HTERT RPE-1 (cell line): ENCODE measurements around the gene TRIM62.

Experiments used
- in situ Hi-C: fragments of 300-500 bp; cut with MboI; formaldehyde crosslinking; loops from 4 replicates; pipeline ENCODE4 v1.14.3; 2020; ENCODE audit warnings: low sequenced_read_pairs

The TRIM62 gene

DNA sequence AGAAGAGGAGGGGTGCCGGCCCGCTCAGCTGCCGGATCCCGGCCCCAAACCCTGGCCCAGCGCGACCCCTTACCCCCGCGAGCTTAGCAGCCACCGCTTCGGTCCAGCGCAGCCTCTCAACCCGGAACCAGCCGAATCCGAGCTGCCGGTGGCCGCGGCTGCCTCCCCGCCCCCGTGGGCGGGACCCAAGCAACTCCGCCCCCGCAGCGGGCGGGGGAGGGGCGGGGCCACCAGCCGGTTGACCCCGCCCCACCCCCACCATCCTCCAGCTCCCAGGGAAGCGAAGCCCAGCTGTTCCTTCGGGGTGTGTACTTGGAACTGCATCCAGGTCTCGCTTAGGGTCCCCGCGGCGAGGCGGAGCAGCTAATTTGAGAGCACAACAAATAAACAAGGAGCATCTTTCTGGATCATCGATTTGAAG lies at the start of gene TRIM62:
TRIM62 (minus strand) TSS at position 123 of the 421 bp plus-strand sequence. CDS start 611 bp downstream, outside the sequence.
- in situ Hi-C loops = no loop called here

DNA sequence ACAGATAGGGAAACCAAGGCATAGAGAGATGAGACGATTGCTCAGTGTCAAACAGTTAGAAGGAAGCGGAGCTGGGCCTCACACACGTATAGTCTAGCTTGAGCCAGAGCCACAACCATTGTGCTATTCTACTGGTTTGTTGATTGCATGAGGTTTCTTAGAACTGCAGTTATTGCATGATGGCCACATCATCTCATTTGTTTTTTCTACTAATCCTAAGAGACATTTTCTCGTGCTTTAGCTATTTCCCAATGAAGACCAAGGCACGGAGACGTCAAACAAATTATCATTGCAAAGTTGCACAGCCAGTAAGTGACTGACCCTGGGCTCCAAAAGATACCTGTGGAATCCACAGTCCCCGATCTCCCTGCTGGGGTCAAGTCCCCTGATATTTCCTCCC lies 49.3 kb upstream of the TRIM62 start:
- in situ Hi-C loops = no loop called here

DNA sequence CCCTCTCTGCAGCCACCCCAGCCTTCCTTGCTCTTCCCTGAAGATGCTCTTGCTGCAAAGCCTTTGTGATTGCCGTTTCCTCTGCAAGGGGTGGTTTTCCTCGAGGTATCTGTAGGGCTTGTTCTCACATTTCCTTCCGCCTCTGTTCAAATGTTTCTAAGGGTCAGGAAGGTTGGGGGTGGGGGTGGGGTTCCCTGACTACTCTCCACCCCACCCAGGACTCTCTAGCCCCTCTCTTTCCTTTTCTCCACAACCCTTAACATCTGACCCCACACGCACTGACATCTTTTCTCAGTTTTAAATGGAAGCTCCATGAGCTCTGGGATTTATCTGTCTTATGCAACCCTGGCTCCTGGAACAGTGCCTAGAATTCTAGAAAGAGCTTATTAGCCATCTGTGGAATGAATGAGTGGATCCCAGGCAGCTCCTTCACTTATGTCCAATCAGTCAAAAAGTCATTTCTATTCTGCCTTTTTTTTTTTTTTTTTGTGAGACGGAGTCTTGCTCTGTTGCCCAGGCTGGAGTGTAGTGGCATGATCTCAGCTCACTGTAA lies 47.2 kb upstream of the TRIM62 start:
- in situ Hi-C loops = no loop called here

GRCh38 chr1:33225586-33225985 lies 43.7 kb upstream of the TRIM62 start:
- in situ Hi-C loops = no loop called here

GRCh38 chr1:33224166-33224707 lies 42.4 kb upstream of the TRIM62 start:
- in situ Hi-C loops = no loop called here

DNA sequence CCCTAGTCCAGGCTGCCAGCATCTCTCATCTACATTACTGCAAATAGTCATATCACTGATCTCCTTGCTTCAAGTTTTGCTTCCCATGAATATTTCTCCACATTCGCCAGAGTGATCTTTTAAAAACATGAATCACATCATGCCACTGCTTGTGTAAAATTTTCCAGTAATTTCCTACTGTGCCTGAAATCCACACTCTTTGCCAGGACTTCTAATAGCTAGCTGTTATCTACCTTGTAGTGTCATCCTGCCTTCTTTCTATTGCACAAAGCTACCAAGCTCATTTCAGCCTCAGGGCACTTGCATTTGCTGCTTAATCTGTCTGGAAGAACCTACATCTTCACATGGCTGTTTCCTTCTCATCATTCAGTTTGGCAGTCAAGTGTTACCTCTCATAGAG lies 40.5 kb upstream of the TRIM62 start:
- in situ Hi-C loops = no loop called here

- in situ Hi-C loops = no loop called here
These were observed 39.5 kb upstream of the TRIM62 start for GRCh38 chr1:33221385-33221758.

DNA sequence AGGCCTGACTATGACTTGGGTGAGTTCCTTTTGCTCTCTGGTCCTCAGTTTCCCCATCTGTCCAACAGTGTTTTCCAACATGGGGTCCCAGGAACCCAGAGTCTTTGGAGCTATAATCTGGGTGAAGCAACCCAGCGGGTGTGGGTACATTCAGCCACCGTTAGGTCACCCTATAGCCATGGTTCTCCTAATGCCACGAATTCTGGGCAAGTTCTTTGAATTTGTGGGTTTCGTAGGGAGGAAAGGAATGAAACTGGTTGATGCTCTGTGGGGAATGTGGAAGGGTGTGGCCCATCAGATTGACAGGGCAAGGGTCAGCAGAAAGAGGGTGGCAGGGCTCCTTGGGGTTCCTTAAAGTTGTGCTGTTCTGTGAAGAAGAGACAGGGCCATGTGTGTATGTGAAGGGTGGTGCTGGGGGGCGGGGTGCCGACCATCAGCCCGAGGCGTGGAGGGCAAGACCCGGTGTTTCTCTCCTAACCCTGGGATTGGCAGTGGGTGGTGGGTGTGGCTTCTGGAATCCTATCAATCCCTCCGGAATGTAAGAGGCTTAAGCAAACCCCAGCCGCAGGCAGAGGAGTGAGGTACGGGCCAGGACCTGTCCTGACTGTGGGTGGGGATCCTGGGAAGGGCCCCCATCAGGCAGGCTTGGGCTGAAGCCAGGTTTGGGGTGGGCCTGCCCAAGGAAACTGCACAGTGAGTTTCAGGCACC lies 39.0 kb upstream of the TRIM62 start:
- in situ Hi-C loops = no loop called here

DNA sequence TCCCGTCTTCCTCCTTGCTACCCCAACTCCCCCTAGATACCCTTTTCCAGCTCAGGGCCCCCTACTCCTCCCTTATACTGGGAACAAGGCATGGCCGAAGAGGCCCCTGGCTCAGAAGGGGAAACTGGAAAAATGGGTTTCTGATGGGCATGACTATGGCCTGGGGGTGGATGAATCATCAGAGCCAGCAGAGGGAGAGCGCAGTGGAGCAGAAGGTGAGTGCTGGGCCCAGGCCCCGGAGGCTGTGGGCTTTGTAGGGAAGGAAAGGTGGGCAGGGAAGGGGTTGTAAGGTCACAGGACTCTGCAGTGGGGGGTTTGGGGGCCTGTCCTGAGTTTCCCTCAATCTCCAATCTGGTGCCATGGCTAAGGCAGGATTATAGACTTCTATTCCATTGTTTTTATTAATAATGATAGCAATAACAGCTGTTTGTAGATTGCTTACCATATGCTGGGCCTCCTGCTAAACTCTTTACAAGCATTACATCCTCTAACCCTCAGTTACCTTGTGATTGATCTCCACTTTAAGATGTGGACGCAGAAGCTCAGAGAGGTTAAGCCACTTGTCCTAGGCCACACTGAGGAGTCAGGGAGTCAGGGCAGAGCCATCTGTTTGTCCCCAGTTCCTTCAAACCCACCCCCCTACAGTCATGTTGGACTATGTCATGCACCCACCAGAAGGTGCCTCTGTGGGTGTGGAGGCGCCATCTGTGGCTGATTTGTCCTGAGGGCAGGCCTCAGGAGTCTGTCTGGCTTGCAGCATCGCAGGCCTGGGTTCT lies 38.2 kb upstream of the TRIM62 start:
- in situ Hi-C loops = no loop called here

DNA sequence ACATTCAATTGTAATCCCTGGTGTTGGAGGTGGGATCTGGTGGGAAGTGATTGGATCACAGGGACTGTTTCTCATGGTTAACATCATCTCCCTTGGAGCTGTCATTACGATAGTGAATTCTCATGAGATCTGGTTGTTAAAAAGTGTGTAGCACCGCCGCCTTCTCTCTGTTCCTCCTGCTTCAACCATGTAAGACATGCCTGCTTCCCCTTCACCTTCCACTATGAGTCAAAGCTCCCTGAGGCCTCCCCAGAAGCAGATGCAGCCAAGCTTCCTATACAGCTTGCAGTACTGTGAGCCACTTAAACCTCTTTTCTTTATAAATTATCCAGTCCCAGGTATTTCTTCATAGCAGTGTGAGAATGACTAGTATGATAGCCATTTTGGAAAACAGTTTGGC lies 30.1 kb upstream of the TRIM62 start:
- in situ Hi-C loops = no loop called here

- in situ Hi-C loops = no loop called here
These were observed 24.5 kb upstream of the TRIM62 start for GRCh38 chr1:33206340-33206739.

DNA sequence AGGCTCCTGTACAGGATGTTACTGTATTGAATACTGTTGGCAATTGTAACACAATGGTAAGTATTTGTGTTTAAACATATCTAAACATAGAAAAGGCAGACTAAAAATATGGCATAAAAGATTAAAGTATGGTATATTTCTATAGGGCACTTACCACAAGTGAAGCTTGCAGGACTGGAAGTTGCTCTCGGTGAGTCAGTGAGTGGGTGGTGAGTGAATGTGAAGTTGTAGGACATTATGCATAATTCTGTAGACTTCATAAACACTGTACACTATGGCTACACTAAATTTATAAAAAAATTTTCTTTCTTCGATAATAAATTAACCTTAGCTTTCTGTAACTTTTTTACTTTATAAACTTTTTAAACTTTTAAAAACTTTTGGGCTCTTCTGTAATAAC lies 13.7 kb upstream of the TRIM62 start:
- in situ Hi-C loops = no loop called here

- in situ Hi-C loops = no loop called here
These were observed 10.0 kb upstream of the TRIM62 start for GRCh38 chr1:33191731-33192275.

GRCh38 chr1:33190701-33191100 lies 8.9 kb upstream of the TRIM62 start:
- in situ Hi-C loops = no loop called here

DNA sequence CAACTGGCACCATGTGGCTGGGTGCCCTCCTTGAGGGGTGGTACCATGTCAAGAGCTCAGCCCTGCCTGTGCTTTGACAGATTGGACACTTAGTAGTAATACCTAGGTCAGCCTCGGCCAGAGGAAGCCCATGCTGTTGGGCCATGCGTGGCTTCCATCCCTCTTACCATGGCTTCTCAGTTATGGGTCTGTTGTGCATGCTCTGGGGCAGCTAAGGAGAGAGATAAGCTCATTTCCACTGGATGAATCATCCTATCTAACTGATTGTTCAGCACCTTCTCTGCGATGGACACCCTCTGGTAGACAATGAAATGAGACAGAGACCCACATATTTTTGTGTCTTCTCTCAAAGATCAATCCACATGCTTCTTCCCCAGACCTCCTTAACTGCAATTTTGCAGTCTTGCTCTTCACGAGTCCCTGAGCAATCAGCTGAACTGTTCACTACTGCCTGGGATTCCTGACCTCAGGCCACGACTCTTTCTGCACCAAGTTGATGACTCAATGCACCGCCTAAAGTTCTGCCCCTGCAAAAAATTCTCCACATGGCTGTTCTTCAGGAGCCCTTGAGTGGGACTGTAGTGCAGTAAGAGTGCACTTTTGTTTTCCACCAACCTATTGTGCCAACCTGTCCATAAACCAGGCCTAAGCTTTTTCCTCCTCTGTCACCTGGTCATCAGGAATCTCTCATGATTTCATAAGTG lies 6.9 kb upstream of the TRIM62 start:
- in situ Hi-C loops = no loop called here

- in situ Hi-C loops = no loop called here
These were observed 5.1 kb upstream of the TRIM62 start for GRCh38 chr1:33186936-33187335.

DNA sequence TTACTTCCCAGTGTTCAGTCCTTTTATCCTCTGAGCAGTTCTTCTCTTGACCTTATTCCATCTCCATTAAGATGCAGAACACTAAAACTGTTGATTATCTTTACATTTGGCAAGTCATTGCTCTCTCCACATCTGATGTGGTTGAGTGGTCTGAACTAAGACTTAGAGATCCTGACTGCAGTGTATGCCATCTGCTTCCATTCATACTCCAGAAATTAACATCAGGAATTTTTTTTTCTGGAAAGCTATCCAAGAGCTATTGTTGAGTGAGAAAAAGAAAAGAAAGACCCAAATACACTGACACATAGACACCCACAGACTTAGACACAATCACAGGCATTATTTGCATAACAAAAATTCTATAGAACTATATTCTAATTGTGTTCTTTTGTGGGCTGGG lies 3.7 kb upstream of the TRIM62 start:
- in situ Hi-C loops = no loop called here

DNA sequence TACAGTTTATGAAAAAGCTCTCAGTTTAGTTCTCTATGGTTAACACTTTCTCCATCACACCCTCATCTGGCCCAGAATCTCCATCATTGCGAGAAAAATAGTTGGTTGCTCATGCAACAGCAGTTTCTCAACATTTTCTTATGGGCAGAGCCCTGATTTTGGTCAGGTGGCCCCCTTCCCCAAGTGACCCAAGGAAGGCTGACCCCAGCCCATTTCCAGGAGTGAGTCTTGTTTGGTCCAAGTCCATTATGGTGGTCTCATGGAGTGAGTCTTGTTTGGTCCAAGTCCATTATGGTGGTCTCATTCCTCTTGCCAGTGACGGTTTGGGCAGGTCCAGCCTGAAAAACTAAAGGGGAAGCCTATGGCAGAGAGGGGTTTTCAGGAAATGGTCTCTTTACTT lies 1.5 kb upstream of the TRIM62 start:
- in situ Hi-C loops = no loop called here

DNA sequence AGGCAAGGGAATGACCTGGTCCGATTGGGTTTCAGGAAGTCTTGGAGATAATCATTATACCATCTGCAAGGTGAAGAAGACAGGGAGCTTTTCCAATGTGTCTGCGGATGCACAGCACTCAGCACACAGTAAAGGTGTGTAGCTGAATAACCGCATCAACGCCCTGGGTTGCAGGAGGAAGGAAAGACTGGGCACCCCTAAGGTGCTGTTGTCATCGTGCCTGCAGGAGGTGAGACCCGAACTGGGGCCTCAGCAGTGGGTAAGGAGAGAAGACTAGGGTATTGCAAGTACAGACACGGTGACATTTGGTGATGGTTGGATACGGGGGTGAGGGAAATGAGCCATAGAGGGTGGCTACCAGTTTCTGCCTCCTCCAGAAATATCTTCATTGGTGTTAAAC lies 1.1 kb upstream of the TRIM62 start:
- in situ Hi-C loops = no loop called here

DNA sequence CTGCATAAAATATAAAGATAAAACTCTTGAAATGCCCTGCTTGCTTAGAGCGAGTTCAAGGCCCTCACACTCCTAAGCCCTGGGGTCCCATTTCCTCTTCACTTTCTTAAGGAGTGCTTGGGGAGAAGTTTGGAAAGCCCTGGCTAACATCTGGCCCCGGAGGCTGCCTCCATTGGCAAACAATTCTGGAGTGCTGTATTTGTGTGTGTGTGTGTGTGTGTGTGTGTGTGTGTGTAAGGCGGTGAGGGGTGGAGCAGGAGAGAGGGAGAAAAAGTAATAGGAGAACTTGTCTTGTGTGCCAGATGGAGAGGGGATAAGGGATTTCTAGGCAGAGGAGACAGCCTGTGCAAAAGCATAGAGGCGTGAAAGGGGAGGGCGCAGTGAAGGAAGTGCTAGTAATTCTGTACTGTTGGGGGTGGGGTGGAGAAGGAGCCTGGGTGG lies 578 bp upstream of the TRIM62 start:
- in situ Hi-C loops = no loop called here
